ENCODE measurements around the gene GADD45B.
A peak's percentile ranks its signal among the peaks of the same experiment; 100 is the strongest.

The GADD45B gene

DNA sequence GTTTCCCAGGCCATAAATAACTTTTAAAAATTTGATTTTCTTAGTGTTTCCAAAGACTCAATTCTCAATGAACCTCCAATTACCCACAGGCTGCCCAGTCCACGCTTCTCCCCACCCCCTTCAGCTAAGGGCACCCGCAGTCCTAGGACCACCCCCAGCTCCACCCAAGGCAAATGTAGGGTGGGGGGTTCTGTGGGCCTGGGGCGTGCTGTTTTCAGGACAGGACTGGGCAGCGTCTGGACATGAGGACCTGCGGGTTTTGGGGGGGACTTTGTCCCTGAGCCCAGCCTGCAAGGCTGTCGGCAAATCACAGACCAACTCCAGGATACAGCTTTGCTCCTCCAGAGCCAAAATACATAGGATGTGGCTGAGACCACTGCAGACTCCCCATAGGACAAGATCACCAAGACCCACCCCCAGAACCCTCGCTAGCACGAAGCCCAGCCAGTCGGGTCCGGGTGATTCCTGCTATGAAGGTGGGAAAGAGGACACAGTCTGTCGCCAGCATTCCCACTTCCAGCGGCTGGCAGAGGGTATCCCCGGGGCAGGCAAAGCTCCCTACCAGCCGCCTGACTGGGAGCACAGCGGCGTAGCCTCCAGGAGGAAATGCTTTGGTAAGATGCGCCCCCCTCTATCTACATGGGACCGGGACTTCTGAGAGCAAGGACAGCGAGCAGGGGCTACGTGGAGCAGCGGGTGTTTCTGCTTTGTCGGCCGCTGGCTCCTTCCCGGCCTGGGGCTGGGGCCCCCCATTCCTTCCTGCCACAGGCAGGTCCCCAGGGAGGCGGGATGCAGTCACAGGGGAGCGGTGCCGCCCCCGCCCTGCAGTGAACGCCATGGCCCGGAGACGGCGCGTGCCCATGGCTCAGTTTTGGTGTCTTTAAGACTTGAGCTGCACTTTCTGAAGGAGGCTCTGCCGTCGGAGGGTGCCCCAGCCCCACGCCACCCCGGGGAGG, 46.9 kb upstream of the GADD45B start (continued):
- TF ChIP-seq EGR2 (tag by site-specific recombination; IDR thresholded peaks at IDR 0.05; ENCODE audit: low read depth) (no peak), SP7 (tag by site-specific recombination; IDR thresholded peaks at IDR 0.05) (0 out of 2 replicates have a peak, but pooled peaks have one; percentile 14), GLIS2 (tag by site-specific recombination; IDR thresholded peaks at IDR 0.05) (peak; percentile 23; the same call in 1 of the 2 replicates), ZNF341 (tag by site-specific recombination; IDR thresholded peaks at IDR 0.05; ENCODE audit: low read depth) (no peak), ZNF830 (tag by site-specific recombination; IDR thresholded peaks at IDR 0.05; ENCODE audit: low read depth) (no peak), ZNF514 (tag by site-specific recombination; IDR thresholded peaks at IDR 0.05) (no peak), ZBTB17 (tag by site-specific recombination; IDR thresholded peaks at IDR 0.05) (no peak), ZNF549 (tag by site-specific recombination; IDR thresholded peaks at IDR 0.05) (no peak), ZNF311 (tag by site-specific recombination; IDR thresholded peaks at IDR 0.05; ENCODE audit: borderline replicate concordance) (no peak)

DNA sequence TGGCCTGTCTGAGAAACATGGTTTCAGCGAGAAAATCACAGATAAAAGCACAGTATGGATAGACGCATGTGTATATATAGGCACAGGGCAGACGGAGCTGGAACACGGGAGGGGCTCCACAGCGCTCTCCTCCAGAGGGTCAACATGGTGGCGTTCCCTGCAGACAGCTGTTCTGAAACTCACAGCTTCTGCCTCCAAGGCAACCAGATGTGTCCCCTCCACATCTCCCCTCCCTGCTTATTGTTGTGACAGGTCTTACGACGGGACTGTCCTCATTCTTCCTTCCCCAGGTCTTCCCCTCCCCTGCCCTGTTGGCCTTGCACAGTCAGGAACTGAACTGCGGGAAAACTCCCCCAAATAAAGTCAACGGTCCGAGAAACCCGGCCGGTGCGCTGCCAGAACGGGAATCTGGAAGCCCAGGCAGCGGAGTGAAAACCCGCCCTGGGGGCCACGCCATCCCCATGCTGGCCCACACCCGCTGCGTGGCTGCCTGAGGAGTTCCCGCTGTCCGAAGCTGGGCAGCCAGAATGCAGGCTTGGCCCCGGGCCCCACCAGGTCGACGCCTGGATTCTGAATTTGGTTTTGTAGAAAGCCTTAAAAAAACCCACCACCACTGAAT, 45.9 kb upstream of the GADD45B start:
- ChIA-PET CTCF (no interaction called here), POLR2A (interaction anchor here (0.6 to 1.5 kb wide), 2 partner anchors 27 to 170 kb away, joined by 3 to 9 read pairs; partner anchors contain the start of gene LMNB2)
- Histone ChIP-seq H3K36me3 (ENCODE audit: control insufficient read depth in 2 of 2, insufficient read depth in 1 of 2, low read length in 2 of 2) (peaks cover 0 to 71% of the 10 kb centered on the region in 2 experiments; a peak in 2 of 3 replicates), H3K9me3 (ENCODE audit: control insufficient read depth, insufficient read depth, low read depth, low read length) (no peaks in the 10 kb centered on the region), H3K27ac (ENCODE audit: extremely low read depth, low read depth, low read length) (no peak overlapping the region), H3K4me1 (ENCODE audit: control insufficient read depth, insufficient read depth, low read length) (0 out of 2 replicates have a peak, but pooled peaks cover 6% of the 10 kb centered on the region), H3K4me3 (ENCODE audit: low read depth, low read length) (no peak overlapping the region)
- no peak for TF ChIP-seq BCL11B (tag by site-specific recombination; IDR thresholded peaks at IDR 0.05; ENCODE audit: low read depth)
- no peak for TF ChIP-seq ZNF19 (tag by site-specific recombination; IDR thresholded peaks at IDR 0.05; ENCODE audit: low read depth)
- no peak for TF ChIP-seq ZNF239 (tag by site-specific recombination; IDR thresholded peaks at IDR 0.05)
- TF ChIP-seq ZNF768 (tag by site-specific recombination; IDR thresholded peaks at IDR 0.05): no peak
- TF ChIP-seq, protein P1, sequence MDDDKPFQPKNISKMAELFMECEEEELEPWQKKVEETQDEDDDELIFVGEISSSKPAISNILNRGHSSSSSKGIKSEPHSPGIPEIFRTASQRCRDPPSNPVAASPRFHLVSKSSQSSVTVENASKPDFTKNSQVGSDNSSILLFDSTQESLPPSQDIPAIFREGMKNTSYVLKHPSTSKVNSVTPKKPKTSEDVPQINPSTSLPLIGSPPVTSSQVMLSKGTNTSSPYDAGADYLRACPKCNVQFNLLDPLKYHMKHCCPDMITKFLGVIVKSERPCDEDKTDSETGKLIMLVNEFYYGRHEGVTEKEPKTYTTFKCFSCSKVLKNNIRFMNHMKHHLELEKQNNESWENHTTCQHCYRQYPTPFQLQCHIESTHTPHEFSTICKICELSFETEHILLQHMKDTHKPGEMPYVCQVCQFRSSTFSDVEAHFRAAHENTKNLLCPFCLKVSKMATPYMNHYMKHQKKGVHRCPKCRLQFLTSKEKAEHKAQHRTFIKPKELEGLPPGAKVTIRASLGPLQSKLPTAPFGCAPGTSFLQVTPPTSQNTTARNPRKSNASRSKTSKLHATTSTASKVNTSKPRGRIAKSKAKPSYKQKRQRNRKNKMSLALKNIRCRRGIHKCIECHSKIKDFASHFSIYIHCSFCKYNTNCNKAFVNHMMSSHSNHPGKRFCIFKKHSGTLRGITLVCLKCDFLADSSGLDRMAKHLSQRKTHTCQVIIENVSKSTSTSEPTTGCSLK (tag by site-specific recombination; IDR thresholded peaks at IDR 0.05): no peak
- TF ChIP-seq GLIS2 (tag by site-specific recombination; IDR thresholded peaks at IDR 0.05): no peak
- no peak for TF ChIP-seq GLIS1 (tag by site-specific recombination; IDR thresholded peaks at IDR 0.05)
- TF ChIP-seq IKZF3 (tag by site-specific recombination; IDR thresholded peaks at IDR 0.05): no peak
- peak; percentile 61 for TF ChIP-seq ZNF600 (tag by site-specific recombination; IDR thresholded peaks at IDR 0.05)
- no peak for TF ChIP-seq ZSCAN30 (tag by site-specific recombination; IDR thresholded peaks at IDR 0.05)
- no peak for TF ChIP-seq FEZF1 (tag by site-specific recombination; IDR thresholded peaks at IDR 0.05)
- TF ChIP-seq ZNF76 (tag by site-specific recombination; IDR thresholded peaks at IDR 0.05; ENCODE audit: borderline replicate concordance, low read depth): no peak
- TF ChIP-seq ZNF558 (tag by site-specific recombination; IDR thresholded peaks at IDR 0.05): no peak
- TF ChIP-seq SP3 (tag by site-specific recombination; IDR thresholded peaks at IDR 0.05): no peak
- no peak for TF ChIP-seq KLF10 (tag by site-specific recombination; IDR thresholded peaks at IDR 0.05)
- no peak for TF ChIP-seq ZSCAN23 (tag by site-specific recombination; IDR thresholded peaks at IDR 0.05)
- TF ChIP-seq KLF8 (tag by site-specific recombination; IDR thresholded peaks at IDR 0.05): 0 out of 2 replicates have a peak, but pooled peaks have one; percentile 18
- TF ChIP-seq ZNF292 (tag by site-specific recombination; IDR thresholded peaks at IDR 0.05; ENCODE audit: borderline replicate concordance, low read depth): no peak
- TF ChIP-seq, protein P2, sequence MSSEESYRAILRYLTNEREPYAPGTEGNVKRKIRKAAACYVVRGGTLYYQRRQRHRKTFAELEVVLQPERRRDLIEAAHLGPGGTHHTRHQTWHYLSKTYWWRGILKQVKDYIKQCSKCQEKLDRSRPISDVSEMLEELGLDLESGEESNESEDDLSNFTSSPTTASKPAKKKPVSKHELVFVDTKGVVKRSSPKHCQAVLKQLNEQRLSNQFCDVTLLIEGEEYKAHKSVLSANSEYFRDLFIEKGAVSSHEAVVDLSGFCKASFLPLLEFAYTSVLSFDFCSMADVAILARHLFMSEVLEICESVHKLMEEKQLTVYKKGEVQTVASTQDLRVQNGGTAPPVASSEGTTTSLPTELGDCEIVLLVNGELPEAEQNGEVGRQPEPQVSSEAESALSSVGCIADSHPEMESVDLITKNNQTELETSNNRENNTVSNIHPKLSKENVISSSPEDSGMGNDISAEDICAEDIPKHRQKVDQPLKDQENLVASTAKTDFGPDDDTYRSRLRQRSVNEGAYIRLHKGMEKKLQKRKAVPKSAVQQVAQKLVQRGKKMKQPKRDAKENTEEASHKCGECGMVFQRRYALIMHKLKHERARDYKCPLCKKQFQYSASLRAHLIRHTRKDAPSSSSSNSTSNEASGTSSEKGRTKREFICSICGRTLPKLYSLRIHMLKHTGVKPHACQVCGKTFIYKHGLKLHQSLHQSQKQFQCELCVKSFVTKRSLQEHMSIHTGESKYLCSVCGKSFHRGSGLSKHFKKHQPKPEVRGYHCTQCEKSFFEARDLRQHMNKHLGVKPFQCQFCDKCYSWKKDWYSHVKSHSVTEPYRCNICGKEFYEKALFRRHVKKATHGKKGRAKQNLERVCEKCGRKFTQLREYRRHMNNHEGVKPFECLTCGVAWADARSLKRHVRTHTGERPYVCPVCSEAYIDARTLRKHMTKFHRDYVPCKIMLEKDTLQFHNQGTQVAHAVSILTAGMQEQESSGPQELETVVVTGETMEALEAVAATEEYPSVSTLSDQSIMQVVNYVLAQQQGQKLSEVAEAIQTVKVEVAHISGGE (tag by site-specific recombination; conservative IDR thresholded peaks at IDR 0.05; ENCODE audit: low read depth): no peak
- no peak for TF ChIP-seq ZNF155 (tag by site-specific recombination; IDR thresholded peaks at IDR 0.05)
- TF ChIP-seq, protein P3, sequence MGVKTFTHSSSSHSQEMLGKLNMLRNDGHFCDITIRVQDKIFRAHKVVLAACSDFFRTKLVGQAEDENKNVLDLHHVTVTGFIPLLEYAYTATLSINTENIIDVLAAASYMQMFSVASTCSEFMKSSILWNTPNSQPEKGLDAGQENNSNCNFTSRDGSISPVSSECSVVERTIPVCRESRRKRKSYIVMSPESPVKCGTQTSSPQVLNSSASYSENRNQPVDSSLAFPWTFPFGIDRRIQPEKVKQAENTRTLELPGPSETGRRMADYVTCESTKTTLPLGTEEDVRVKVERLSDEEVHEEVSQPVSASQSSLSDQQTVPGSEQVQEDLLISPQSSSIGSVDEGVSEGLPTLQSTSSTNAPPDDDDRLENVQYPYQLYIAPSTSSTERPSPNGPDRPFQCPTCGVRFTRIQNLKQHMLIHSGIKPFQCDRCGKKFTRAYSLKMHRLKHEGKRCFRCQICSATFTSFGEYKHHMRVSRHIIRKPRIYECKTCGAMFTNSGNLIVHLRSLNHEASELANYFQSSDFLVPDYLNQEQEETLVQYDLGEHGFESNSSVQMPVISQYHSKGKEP (tag by site-specific recombination; IDR thresholded peaks at IDR 0.05): no peak

Measured in HEK293 (cell line).